ENCODE data around the gene BMAL2.

GRCh38 chr12:27330846-27331245 is 1.8 kb upstream of the BMAL2 start:
- TF ChIP-seq CTCF (IDR thresholded peaks at IDR 0.05) (no peak), POLR2A (IDR thresholded peaks at IDR 0.05) (no peak)
